Spleen (tissue), 7 donors: ENCODE measurements around the gene FIG4.

ENCODE experiments used
- POLR2A ChIP-seq, 3 donors: fragments of 450-650 bp; IDR thresholded peaks; one replicate each; pipeline ENCODE4 v1.5.1; 2017; ENCODE audit warnings: antibody characterized with exemption in 3 of 3, mild to moderate bottlenecking in 1 of 3
- POLR2AphosphoS5 ChIP-seq, 3 donors: sonication (generic); formaldehyde crosslinking; IDR thresholded peaks; one replicate each; pipeline ENCODE4 v1.5.1; 2017; ENCODE audit warnings: antibody characterized with exemption in 3 of 3
- TF ChIP-seq, protein P1 (sequence below), 11 experiments: fragments of 200-600 bp in 7 of 11; fragments of 450-650 bp in 4 of 11; sonication (generic) in 4 of 11; IDR thresholded peaks in 8 of 11; conservative IDR thresholded peaks in 3 of 11; 1 replicate in 7 of 11; 2 replicates in 4 of 11; pipeline versions ENCODE4 v1.4.0 to v1.8.0; 2016 to 2021; ENCODE audit warnings: antibody characterized with exemption in 11 of 11, inconsistent platforms in 4 of 11, mild to moderate bottlenecking in 1 of 11
- donor health status: DM: no; HTN: no; CAD: no; lungs with moderate emphysema.
- donor health status: DM: no; HTN: no; CAD: no.
- donor health status: DM: no; HTN: no; CAD: no.

- TF ChIP-seq, protein P1, sequence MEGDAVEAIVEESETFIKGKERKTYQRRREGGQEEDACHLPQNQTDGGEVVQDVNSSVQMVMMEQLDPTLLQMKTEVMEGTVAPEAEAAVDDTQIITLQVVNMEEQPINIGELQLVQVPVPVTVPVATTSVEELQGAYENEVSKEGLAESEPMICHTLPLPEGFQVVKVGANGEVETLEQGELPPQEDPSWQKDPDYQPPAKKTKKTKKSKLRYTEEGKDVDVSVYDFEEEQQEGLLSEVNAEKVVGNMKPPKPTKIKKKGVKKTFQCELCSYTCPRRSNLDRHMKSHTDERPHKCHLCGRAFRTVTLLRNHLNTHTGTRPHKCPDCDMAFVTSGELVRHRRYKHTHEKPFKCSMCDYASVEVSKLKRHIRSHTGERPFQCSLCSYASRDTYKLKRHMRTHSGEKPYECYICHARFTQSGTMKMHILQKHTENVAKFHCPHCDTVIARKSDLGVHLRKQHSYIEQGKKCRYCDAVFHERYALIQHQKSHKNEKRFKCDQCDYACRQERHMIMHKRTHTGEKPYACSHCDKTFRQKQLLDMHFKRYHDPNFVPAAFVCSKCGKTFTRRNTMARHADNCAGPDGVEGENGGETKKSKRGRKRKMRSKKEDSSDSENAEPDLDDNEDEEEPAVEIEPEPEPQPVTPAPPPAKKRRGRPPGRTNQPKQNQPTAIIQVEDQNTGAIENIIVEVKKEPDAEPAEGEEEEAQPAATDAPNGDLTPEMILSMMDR (IDR thresholded peaks at IDR 0.05 in 8 of 11, conservative IDR thresholded peaks at IDR 0.05 in 3 of 11) = no peak
- no peak for TF ChIP-seq POLR2A (IDR thresholded peaks at IDR 0.05)
- TF ChIP-seq POLR2AphosphoS5 (IDR thresholded peaks at IDR 0.05) = no peak
These were observed 133.0 kb downstream of the FIG4 start for GRCh38 chr6:109824105-109824504.
